ENCODE measurements around the gene SLC30A7.

SLC30A7 gene

DNA sequence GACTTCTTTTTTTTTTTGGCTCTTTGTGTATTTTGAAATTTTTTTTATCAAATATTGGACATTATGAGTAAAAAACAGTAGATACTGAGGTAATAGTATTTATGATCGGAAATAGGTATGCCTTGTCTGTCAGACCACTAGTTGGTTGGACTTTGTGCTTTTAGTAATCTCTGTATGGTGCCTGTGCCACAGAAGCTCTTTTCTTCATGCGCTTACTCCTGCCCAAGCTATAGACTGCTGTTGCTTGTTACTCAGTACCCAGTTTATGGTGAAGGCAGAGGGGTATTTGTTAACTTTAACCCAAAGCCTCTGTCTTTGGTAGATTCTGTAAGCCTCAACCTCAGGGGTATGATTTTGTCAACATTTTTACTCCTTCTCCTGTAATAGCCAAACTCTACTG, 8.6 kb downstream of the SLC30A7 start:
- Histone ChIP-seq H3K27ac (no peak overlapping the region), H3K27me3 (replicated peaks) (no peaks in the 10 kb centered on the region), H3K36me3 (replicated peaks) (peaks cover 41% of the 10 kb centered on the region), H3K4me3 (ENCODE audit: low read depth, low read length) (no peak overlapping the region)
- in situ Hi-C loops (cut with HindIII; ENCODE audit: low pct_ligation_motif_present, low sequenced_read_pairs) = loop anchor here (25.0 kb wide), 1 partner anchor 383 kb away; no protein-coding TSS in a partner anchor
- TF ChIP-seq, protein P1, sequence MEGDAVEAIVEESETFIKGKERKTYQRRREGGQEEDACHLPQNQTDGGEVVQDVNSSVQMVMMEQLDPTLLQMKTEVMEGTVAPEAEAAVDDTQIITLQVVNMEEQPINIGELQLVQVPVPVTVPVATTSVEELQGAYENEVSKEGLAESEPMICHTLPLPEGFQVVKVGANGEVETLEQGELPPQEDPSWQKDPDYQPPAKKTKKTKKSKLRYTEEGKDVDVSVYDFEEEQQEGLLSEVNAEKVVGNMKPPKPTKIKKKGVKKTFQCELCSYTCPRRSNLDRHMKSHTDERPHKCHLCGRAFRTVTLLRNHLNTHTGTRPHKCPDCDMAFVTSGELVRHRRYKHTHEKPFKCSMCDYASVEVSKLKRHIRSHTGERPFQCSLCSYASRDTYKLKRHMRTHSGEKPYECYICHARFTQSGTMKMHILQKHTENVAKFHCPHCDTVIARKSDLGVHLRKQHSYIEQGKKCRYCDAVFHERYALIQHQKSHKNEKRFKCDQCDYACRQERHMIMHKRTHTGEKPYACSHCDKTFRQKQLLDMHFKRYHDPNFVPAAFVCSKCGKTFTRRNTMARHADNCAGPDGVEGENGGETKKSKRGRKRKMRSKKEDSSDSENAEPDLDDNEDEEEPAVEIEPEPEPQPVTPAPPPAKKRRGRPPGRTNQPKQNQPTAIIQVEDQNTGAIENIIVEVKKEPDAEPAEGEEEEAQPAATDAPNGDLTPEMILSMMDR (IDR thresholded peaks at IDR 0.05; ENCODE audit: low read depth, low read length, missing control alignments) = no peak
- no peak for DNase-seq

DNA sequence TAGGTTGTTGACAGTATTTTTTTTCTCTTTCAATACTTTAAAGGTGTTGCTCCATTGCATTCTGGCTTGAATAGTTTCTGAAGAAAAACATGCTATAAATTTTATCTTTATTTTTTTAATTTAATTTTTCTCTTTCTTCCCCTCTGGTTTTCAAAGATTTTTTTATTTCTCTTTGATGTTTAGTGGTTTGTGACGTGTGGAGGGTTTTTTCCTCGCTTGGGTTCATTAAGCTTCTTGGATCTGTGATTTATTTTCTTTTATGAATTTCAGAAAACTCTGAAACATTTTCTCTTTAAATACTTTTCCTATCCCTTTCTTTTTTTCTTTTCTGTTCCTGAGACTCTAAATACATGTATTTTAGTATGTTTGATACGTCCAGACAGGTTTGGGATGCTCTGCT, 9.3 kb downstream of the SLC30A7 start:
- in situ Hi-C loops (cut with HindIII; ENCODE audit: low pct_ligation_motif_present, low sequenced_read_pairs) = loop anchor here (25.0 kb wide), 1 partner anchor 382 kb away; no protein-coding TSS in a partner anchor
- Histone ChIP-seq H3K27ac (no peak overlapping the region), H3K36me3 (replicated peaks) (peaks cover 38% of the 10 kb centered on the region), H3K4me3 (ENCODE audit: low read depth, low read length) (no peak overlapping the region), H3K27me3 (replicated peaks) (no peaks in the 10 kb centered on the region)
- no peak for DNase-seq
- TF ChIP-seq, protein P1 (IDR thresholded peaks at IDR 0.05; ENCODE audit: low read depth, low read length, missing control alignments) = no peak

DNA sequence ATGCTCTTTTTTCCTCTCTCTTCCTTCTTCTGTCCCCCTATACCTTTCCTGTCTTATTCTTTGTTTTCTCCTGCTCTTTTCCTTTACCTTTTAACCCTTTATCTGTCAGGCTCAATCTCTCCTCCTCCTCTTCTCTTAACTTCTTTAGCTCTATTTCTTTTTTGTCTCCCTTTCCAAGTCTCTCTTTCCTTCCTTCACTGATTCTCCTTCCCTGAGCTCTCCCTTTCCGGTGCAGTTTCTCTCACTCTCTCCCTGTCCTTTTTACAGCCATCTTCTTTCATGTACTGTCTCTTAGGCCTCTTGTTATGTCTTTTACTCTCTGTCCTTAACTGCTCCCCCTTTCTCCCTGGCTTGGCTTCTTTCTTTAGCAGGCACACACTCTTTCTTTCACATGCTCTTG, 12.0 kb downstream of the SLC30A7 start:
- Histone ChIP-seq H3K27me3 (replicated peaks) (no peaks in the 10 kb centered on the region), H3K27ac (no peak overlapping the region), H3K36me3 (replicated peaks) (peaks cover 50% of the 10 kb centered on the region), H3K4me3 (ENCODE audit: low read depth, low read length) (no peak overlapping the region)
- in situ Hi-C loops (cut with HindIII; ENCODE audit: low pct_ligation_motif_present, low sequenced_read_pairs) = loop anchor here (25.0 kb wide), 1 partner anchor 379 kb away; no protein-coding TSS in a partner anchor
- DNase-seq = no peak
- TF ChIP-seq, protein P1 (IDR thresholded peaks at IDR 0.05; ENCODE audit: low read depth, low read length, missing control alignments) = no peak

DNA sequence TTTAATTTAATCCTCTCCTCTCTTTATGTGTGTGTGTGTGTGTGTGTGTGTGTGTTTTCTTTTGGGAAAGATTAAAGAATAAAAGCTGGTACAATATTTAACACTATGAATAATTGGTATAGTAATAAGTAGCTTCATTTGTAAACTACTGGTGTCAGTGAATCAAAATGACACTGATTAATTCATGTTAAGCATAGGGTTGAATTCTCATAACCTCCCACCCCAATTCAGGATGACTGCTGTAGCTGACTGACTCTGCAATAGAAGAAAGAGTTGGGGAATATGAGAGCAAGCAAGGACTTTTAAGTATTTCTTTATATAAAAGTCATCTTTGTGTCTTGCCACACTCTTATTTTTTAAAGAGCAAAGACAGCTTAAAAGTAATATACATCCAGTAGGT, 13.1 kb downstream of the SLC30A7 start:
- no peak overlapping the region for H3K4me3 ChIP-seq (ENCODE audit: low read depth, low read length)
- H3K36me3 ChIP-seq (replicated peaks) = peaks cover 60% of the 10 kb centered on the region
- DNase-seq = no peak
- no peaks in the 10 kb centered on the region for H3K27me3 ChIP-seq (replicated peaks)
- in situ Hi-C loops (cut with HindIII; ENCODE audit: low pct_ligation_motif_present, low sequenced_read_pairs) = loop anchor here (25.0 kb wide), 1 partner anchor 378 kb away; no protein-coding TSS in a partner anchor
- TF ChIP-seq, protein P1 (IDR thresholded peaks at IDR 0.05; ENCODE audit: low read depth, low read length, missing control alignments) = no peak
- H3K27ac ChIP-seq = no peak overlapping the region

DNA sequence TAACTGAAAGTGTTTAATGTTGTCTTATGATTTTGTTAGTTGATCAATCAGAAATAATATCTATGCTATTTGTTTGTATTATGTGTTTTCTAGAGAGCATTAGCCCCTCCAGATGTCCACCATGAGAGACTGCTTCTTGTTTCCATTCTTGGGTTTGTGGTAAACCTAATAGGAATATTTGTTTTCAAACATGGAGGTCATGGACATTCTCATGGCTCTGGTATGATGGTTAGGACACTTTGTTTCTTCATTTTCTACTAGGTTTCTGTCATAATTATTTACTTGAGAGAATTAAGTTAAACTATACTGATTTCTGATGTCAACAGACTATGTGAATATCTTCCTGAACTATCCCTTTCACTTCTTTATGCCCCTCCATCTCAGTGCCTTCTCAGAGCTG, 16.1 kb downstream of the SLC30A7 start:
- TF ChIP-seq, protein P1 (IDR thresholded peaks at IDR 0.05; ENCODE audit: low read depth, low read length, missing control alignments) = no peak
- in situ Hi-C loops (cut with HindIII; ENCODE audit: low pct_ligation_motif_present, low sequenced_read_pairs) = loop anchor here (25.0 kb wide), 1 partner anchor 375 kb away; no protein-coding TSS in a partner anchor
- H3K27ac ChIP-seq = no peak overlapping the region
- H3K27me3 ChIP-seq (replicated peaks) = no peaks in the 10 kb centered on the region
- H3K4me3 ChIP-seq (ENCODE audit: low read depth, low read length) = no peak overlapping the region
- DNase-seq = no peak
- H3K36me3 ChIP-seq (replicated peaks) = peaks cover 55% of the 10 kb centered on the region
